Naive thymus-derived CD4-positive, alpha-beta T cell (primary cell): ENCODE data around the gene TMCO6. TPM values are rescaled to one million over a fixed set of nuclear protein-coding genes. Genes with fewer than 3 reads are reported as not detected.
A peak's percentile ranks its signal among the peaks of the same experiment; 100 is the strongest.
"Not testable (repeated sequence)": the region's sequence is repeated elsewhere in the genome, so short reads cannot be mapped to it uniquely, and the experiment has no call there.

ENCODE experiments used
- ATAC-seq: fragments of 150-1000 bp; cut with Tn5 transposase; 2 replicates; pipeline ENCODE4 v1.10.0; 2021; ENCODE audit warnings: mild to moderate bottlenecking, moderate library complexity
- CTCF ChIA-PET: fragments of 350-600 bp; sonication (Branson Sonifier 250); formaldehyde crosslinking; loops from one replicate; lab custom pipeline; 2021; ENCODE audit warnings: antibody characterized with exemption; lab: Charles Lee
- POLR2A ChIA-PET: fragments of 350-600 bp; sonication (Branson Sonifier 250); formaldehyde crosslinking; loops from one replicate; lab custom pipeline; 2021; ENCODE audit warnings: antibody characterized with exemption, inconsistent platforms; lab: Charles Lee
- DNase-seq, 9 donors: peaks; one replicate each; pipeline versions ENCODE4 v3.0.0 to v3.0.0-alpha.2; 2020 to 2022; ENCODE audit warnings: mixed read lengths in 1 of 9
- H3K27ac ChIP-seq: one replicate; pipeline ENCODE4 v1.7.0; 2013; ENCODE audit warnings: mild to moderate bottlenecking, low read depth, low read length, moderate library complexity
- H3K27me3 ChIP-seq, 2 donors: one replicate each; pipeline ENCODE4 v1.7.0; 2013; ENCODE audit warnings: low read length in 2 of 2, mild to moderate bottlenecking in 2 of 2, moderate library complexity in 2 of 2; ENCODE audit not compliant: control insufficient read depth in 2 of 2, insufficient read depth in 2 of 2
- H3K36me3 ChIP-seq, 3 experiments: 1 replicate in 2 of 3; 2 replicates in 1 of 3; pipeline ENCODE4 v1.7.0; 2013; ENCODE audit warnings: low read length in 3 of 3, mild to moderate bottlenecking in 3 of 3, moderate library complexity in 1 of 3; ENCODE audit not compliant: insufficient read depth in 3 of 3, control insufficient read depth in 2 of 3
- H3K4me1 ChIP-seq, 2 donors: one replicate each; pipeline ENCODE4 v1.7.0; 2013; ENCODE audit warnings: low read length in 2 of 2, mild to moderate bottlenecking in 2 of 2, moderate library complexity in 1 of 2; ENCODE audit not compliant: control insufficient read depth in 2 of 2, insufficient read depth in 2 of 2
- H3K4me3 ChIP-seq: 2 replicates; pipeline ENCODE4 v1.7.0; 2013; ENCODE audit warnings: mild to moderate bottlenecking, low read length
- H3K9me3 ChIP-seq, 3 experiments: 1 replicate in 2 of 3; 2 replicates in 1 of 3; pipeline ENCODE4 v1.7.0; 2013; ENCODE audit warnings: low read length in 3 of 3; ENCODE audit not compliant: control insufficient read depth in 2 of 3
- H3K27ac Mint-ChIP-seq, 9 donors: one replicate each; pipeline ENCODE4 v1.8.0; 2020 to 2022; ENCODE audit warnings: mixed read lengths in 9 of 9, mild to moderate bottlenecking in 8 of 9, moderate library complexity in 5 of 9, inconsistent platforms in 2 of 9
- H3K27me3 Mint-ChIP-seq, 5 donors: one replicate each; pipeline ENCODE4 v1.8.0; 2021 to 2022; ENCODE audit warnings: mixed read lengths in 5 of 5, mild to moderate bottlenecking in 1 of 5
- H3K36me3 Mint-ChIP-seq, 5 donors: one replicate each; pipeline ENCODE4 v1.8.0; 2020 to 2022; ENCODE audit warnings: mixed read lengths in 5 of 5, mild to moderate bottlenecking in 3 of 5, inconsistent platforms in 1 of 5
- H3K4me1 Mint-ChIP-seq, 7 donors: one replicate each; pipeline ENCODE4 v1.8.0; 2020 to 2022; ENCODE audit warnings: mixed read lengths in 7 of 7, mild to moderate bottlenecking in 3 of 7, inconsistent platforms in 1 of 7
- H3K4me3 Mint-ChIP-seq, 10 donors: one replicate each; pipeline ENCODE4 v1.8.0; 2020 to 2022; ENCODE audit warnings: mild to moderate bottlenecking in 10 of 10, mixed read lengths in 10 of 10, moderate library complexity in 6 of 10, inconsistent platforms in 2 of 10
- H3K9me3 Mint-ChIP-seq, 11 donors: one replicate each; pipeline ENCODE4 v1.8.0; 2020 to 2022; ENCODE audit warnings: mixed read lengths in 11 of 11, mild to moderate bottlenecking in 4 of 11, inconsistent platforms in 1 of 11, moderate library complexity in 1 of 11
- intact Hi-C, 2 donors: fragments of 100-400 bp; cut with micrococcal nuclease; formaldehyde crosslinking; loops; one replicate each; pipeline ENCODE4 v1.15.1; 2023
- polyA plus RNA-seq, 2 donors: library from polyadenylated mRNA; unstranded; fragments of 300-500 nt; fragmentation: Illumina TruSeq; gene quantifications; one replicate each; pipeline ENCODE4 v1.2.3, GENCODE V29; 2021
- total RNA-seq, 6 experiments: library from RNA in 5 of 6; stranded (reverse) in 5 of 6; gene quantifications; 1 replicate in 5 of 6; 2 replicates in 1 of 6; pipeline ENCODE4 v1.2.3 and lab custom pipeline; 2021 to 2026

Gene TMCO6
- total and polyA plus RNA-seq, 7 experiments from 2014 or later, result 17.1 to 55.3 (median 24.6) TPM

GRCh38 chr5:140637371-140638100, 1.7 kb upstream of the TMCO6 start:
- CTCF ChIA-PET, result interaction anchor here (0.6 to 1.1 kb wide), 2 partner anchors 73 to 84 kb away, joined by 3 to 6 read pairs; no protein-coding TSS in a partner anchor
- peak overlapping the region in 5 of 10 donors; percentile 3 to 90 (median 73) for H3K4me3 Mint-ChIP-seq
- no peak for DNase-seq
- H3K4me1 Mint-ChIP-seq, result peaks cover 34 to 61% (median 48%) of the 10 kb centered on the region in 7 donors
- peaks cover 0 to 13% (median 0%) of the 10 kb centered on the region in 5 donors for H3K36me3 Mint-ChIP-seq
- ATAC-seq, result no peak
- H3K27me3 Mint-ChIP-seq, result peaks cover 0 to 8% (median 0%) of the 10 kb centered on the region in 5 donors
- Histone ChIP-seq H3K36me3 (peaks cover 0 to 12% (median 0%) of the 10 kb centered on the region in 3 experiments), H3K9me3 (no peaks in the 10 kb centered on the region), H3K27me3 (no peaks in the 10 kb centered on the region), H3K4me1 (peaks cover 6 to 10% of the 10 kb centered on the region in 2 donors), H3K4me3 (no peak overlapping the region), H3K27ac (no peak overlapping the region)
- no peaks in the 10 kb centered on the region for H3K9me3 Mint-ChIP-seq
- POLR2A ChIA-PET, result interaction anchor here (3.0 to 3.5 kb wide), 2 partner anchors 10 to 90 kb away, joined by 21 to 26 read pairs; partner anchors contain the start of genes EIF4EBP3, IK and NDUFA2
- intact Hi-C loops, result loop anchor here (2.0 to 5.0 kb wide), 10 partner anchors 53 to 1440 kb away; partner anchors contain the start of genes CYSTM1 (in 1 of the 2), HARS1 (in 1 of the 2), HARS2 (in 1 of the 2) and PFDN1 (in 1 of the 2)
- H3K27ac Mint-ChIP-seq, result peak overlapping the region in 4 of 9 donors; percentile 38 to 88 (median 77)

GRCh38 chr5:140638898-140639147, 428 bp upstream of the TMCO6 start:
- H3K9me3 ChIP-seq, ATAC-seq, H3K27me3 Mint-ChIP-seq, H3K9me3 Mint-ChIP-seq, DNase-seq, H3K27me3 ChIP-seq, CTCF ChIA-PET, H3K4me1 ChIP-seq: not testable (repeated sequence)
- intact Hi-C loops, result loop anchor here (1.0 to 5.0 kb wide), 18 partner anchors 8 to 1442 kb away; partner anchors contain the start of genes ANKHD1 (in 2 of the 2), APBB3 (in 2 of the 2), CYSTM1 (in 2 of the 2) and EIF4EBP3 (in 2 of the 2)
- peak overlapping the region; percentile 66 for H3K4me3 ChIP-seq
- H3K27ac ChIP-seq, result peak overlapping the region; percentile 79
- Mint-ChIP-seq H3K4me1 (peaks cover 26 to 53% (median 43%) of the 10 kb centered on the region in 7 donors), H3K27ac (peak overlapping the region; percentile 87 to 100 (median 92)), H3K4me3 (peak overlapping the region; percentile 86 to 97 (median 93)), H3K36me3 (peaks cover 0 to 14% (median 0%) of the 10 kb centered on the region in 5 donors)
- H3K36me3 ChIP-seq, result peaks cover 0 to 21% (median 0%) of the 10 kb centered on the region in 3 experiments
- POLR2A ChIA-PET, result interaction anchor here (0.8 to 3.5 kb wide), 13 partner anchors 8 to 998 kb away, joined by 3 to 26 read pairs (median 5); partner anchors contain the start of genes ANKHD1, APBB3, EIF4EBP3 and HARS1

GRCh38 chr5:140641716-140642115, 2.5 kb downstream of the TMCO6 start:
- peaks cover 32 to 74% (median 58%) of the 10 kb centered on the region in 7 donors for H3K4me1 Mint-ChIP-seq

GRCh38 chr5:140642718-140643117, 3.5 kb downstream of the TMCO6 start:
- Histone ChIP-seq H3K36me3 (peaks cover 0 to 40% (median 0%) of the 10 kb centered on the region in 3 experiments), H3K27me3 (no peaks in the 10 kb centered on the region), H3K27ac (no peak overlapping the region), H3K4me1 (peaks cover 13 to 16% of the 10 kb centered on the region in 2 donors), H3K4me3 (no peak overlapping the region), H3K9me3 (no peaks in the 10 kb centered on the region)
- Mint-ChIP-seq H3K27ac (peak overlapping the region in 3 of 9 donors; percentile 18 to 36 (median 23)), H3K36me3 (peaks cover 0 to 26% (median 6%) of the 10 kb centered on the region in 5 donors), H3K9me3 (peaks cover 0 to 2% (median 0%) of the 10 kb centered on the region in 11 donors), H3K4me1 (peaks cover 35 to 80% (median 64%) of the 10 kb centered on the region in 7 donors), H3K4me3 (no peak overlapping the region), H3K27me3 (no peaks in the 10 kb centered on the region)
- ATAC-seq (no peak), DNase-seq (no peak)
- intact Hi-C loops, result no loop called here
- ChIA-PET CTCF (interaction anchor here (1.6 kb wide), 1 partner anchor 68 kb away, joined by 5 read pairs; no protein-coding TSS in a partner anchor), POLR2A (interaction anchor here (0.6 to 2.0 kb wide), 4 partner anchors 54 to 95 kb away, joined by 3 to 7 read pairs (median 4); partner anchors contain the start of gene EIF4EBP3)

More at GRCh38 chr5:140641716-140642115, 2.5 kb downstream of the TMCO6 start:
- ChIA-PET POLR2A (interaction anchor here (1.3 kb wide), 1 partner anchor 240 kb away, joined by 3 read pairs; the partner anchor contains the start of gene ANKHD1), CTCF (interaction anchor here (0.6 to 1.6 kb wide), 2 partner anchors 56 to 69 kb away, joined by 3 to 5 read pairs; no protein-coding TSS in a partner anchor)
- H3K4me1 ChIP-seq, result peaks cover 12 to 14% of the 10 kb centered on the region in 2 donors
- H3K4me3 ChIP-seq, result no peak overlapping the region
- H3K9me3 ChIP-seq, result no peaks in the 10 kb centered on the region
- H3K36me3 ChIP-seq, result peaks cover 0 to 40% (median 0%) of the 10 kb centered on the region in 3 experiments
- Mint-ChIP-seq H3K4me3 (peak overlapping the region in 2 of 10 donors; percentile 23 to 90), H3K9me3 (no peaks in the 10 kb centered on the region), H3K36me3 (peaks cover 0 to 25% (median 6%) of the 10 kb centered on the region in 5 donors), H3K27me3 (no peaks in the 10 kb centered on the region), H3K27ac (peak overlapping the region in 6 of 9 donors; percentile 3 to 90 (median 24))
- ATAC-seq (no peak), DNase-seq (no peak)
- H3K27ac ChIP-seq, result no peak overlapping the region
- H3K27me3 ChIP-seq, result no peaks in the 10 kb centered on the region
- intact Hi-C loops, result no loop called here

- POLR2A ChIA-PET, result interaction anchor here (0.6 to 4.9 kb wide), 42 partner anchors 8 to 673 kb away, joined by 3 to 51 read pairs (median 6); partner anchors contain the start of genes ANKHD1, APBB3, CD14 and EIF4EBP3
- Mint-ChIP-seq H3K9me3 (peaks cover 0 to 5% (median 0%) of the 10 kb centered on the region in 11 donors), H3K27me3 (no peaks in the 10 kb centered on the region), H3K4me1 (peaks cover 32 to 72% (median 61%) of the 10 kb centered on the region in 7 donors), H3K4me3 (peak overlapping the region; percentile 88 to 100 (median 98)), H3K36me3 (peaks cover 6 to 34% (median 27%) of the 10 kb centered on the region in 5 donors), H3K27ac (peak overlapping the region; percentile 93 to 100 (median 99))
- H3K4me3 ChIP-seq, result peak overlapping the region; percentile 80
- no peak for DNase-seq
- CTCF ChIA-PET, result interaction anchor here (0.6 to 1.8 kb wide), 9 partner anchors 18 to 920 kb away, joined by 3 to 11 read pairs (median 4); partner anchors contain the start of genes DND1, EIF4EBP3 and SRA1
- ATAC-seq, result no peak
- H3K4me1 ChIP-seq, result peaks cover 18% of the 10 kb centered on the region in 2 donors
- H3K27me3 ChIP-seq, result no peaks in the 10 kb centered on the region
- no peaks in the 10 kb centered on the region for H3K9me3 ChIP-seq
- H3K36me3 ChIP-seq, result peaks cover 2 to 62% (median 16%) of the 10 kb centered on the region in 3 experiments
- peak overlapping the region; percentile 95 for H3K27ac ChIP-seq
- intact Hi-C loops, result loop anchor here (1.0 to 2.0 kb wide), 12 partner anchors 8 to 536 kb away; partner anchors contain the start of genes ANKHD1 (in 2 of the 2), APBB3 (in 2 of the 2), HARS1 (in 2 of the 2) and HARS2 (in 2 of the 2)
Measured at GRCh38 chr5:140647042-140647419, 7.8 kb downstream of the TMCO6 start.

- ChIA-PET CTCF (no interaction called here), POLR2A (interaction anchor here (1.6 kb wide), 1 partner anchor 12 kb away, joined by 12 read pairs; the partner anchor contains the start of genes IK and NDUFA2)
- H3K4me1 Mint-ChIP-seq, result peaks cover 7 to 18% (median 11%) of the 10 kb centered on the region in 7 donors
- ATAC-seq (no peak), DNase-seq (no peak)
- no peak overlapping the region for H3K4me3 Mint-ChIP-seq
- no peak overlapping the region for H3K27ac ChIP-seq
- no peaks in the 10 kb centered on the region for H3K4me1 ChIP-seq
- H3K36me3 ChIP-seq, result peaks cover 39 to 86% (median 50%) of the 10 kb centered on the region in 3 experiments
- no peaks in the 10 kb centered on the region for H3K9me3 ChIP-seq
- no peaks in the 10 kb centered on the region for H3K27me3 Mint-ChIP-seq
- H3K36me3 Mint-ChIP-seq, result peaks cover 23 to 67% (median 49%) of the 10 kb centered on the region in 5 donors
- peak overlapping the region in 6 of 9 donors; percentile 4 to 84 (median 50) for H3K27ac Mint-ChIP-seq
- H3K4me3 ChIP-seq, result no peak overlapping the region
- intact Hi-C loops, result no loop called here
- H3K9me3 Mint-ChIP-seq, result peaks cover 0 to 1% (median 0%) of the 10 kb centered on the region in 11 donors
- no peaks in the 10 kb centered on the region for H3K27me3 ChIP-seq
Measured at GRCh38 chr5:140658870-140659269, 19.6 kb downstream of the TMCO6 start.
